Stimulated activated CD8-positive, alpha-beta memory T cell treated with anti-CD3 and anti-CD28 coated beads, Interleukin-4, amount 100 ng/mL, for 1 hour (primary cell): ENCODE results near the gene NTRK2.

Experiments used
- DNase-seq, 2 donors: peaks; one replicate each; pipeline ENCODE4 v3.0.0-alpha.2; 2020; ENCODE audit warnings: low read depth in 2 of 2, low spot score in 1 of 2

NTRK2 gene

DNA sequence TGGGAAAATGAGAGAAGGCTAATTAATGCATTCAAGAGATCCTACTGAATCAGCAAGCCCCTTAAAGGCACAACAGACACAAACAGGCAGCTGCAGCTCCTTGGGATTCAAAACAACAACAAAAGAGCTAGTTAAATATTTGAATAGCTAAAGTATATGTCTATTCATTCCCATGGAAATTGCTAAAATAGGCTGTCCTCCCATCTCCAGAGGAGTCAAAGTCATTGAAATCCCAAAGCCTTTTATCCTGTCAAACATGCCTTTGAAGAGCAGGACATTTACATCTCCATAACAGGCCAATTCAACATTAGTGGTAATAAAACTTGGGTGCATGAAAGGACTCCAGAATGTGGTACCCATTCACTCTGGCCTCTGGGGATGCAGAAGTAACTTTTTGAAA lies 177.4 kb downstream of the NTRK2 start:
- DNase-seq, result no peak

DNA sequence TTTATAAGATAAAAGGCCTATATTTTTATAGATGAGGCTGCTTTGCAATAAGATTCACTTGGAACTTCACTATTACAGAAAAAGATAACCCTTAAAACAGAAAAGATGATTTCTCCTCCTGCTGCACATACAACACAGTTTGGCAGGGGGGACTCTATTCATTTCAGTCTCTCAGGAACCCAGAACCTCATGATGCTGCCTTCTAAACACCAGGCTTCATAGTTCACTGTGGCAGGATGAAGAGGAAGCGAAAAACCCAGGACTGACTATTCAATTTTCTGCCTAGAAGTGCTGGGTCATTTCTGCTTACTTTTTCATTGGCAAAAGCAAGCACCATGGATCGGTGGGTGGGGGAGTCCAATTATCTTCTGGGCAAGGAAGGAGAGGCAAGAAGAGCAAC lies 179.5 kb downstream of the NTRK2 start:
- no peak for DNase-seq

DNA sequence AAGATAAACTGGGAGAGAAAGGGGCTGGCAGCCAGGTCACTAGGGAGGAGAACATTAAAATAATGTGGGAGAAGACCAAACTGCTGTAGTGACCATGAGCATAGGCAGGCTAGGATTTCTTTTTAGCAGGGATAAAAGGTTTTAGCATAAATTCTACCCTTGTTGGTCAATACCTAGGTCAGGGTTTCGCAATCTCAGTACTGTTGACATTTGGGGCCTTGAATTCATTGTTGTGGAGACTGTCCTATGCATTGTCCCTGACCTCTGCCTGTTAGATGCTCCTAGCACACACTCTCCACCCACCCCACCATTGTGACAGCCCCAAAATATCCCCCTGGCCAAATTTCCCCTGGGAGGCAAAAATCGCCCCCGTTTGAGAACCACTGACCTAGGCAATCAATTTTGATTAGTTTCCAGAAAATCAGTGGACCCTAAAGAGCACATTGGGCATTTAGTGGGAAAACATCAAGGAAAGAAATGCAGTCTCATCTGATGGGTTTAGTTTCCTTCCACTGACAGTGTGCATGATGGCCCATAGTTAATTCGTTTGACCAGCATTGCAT lies 181.4 kb downstream of the NTRK2 start:
- no peak for DNase-seq

DNA sequence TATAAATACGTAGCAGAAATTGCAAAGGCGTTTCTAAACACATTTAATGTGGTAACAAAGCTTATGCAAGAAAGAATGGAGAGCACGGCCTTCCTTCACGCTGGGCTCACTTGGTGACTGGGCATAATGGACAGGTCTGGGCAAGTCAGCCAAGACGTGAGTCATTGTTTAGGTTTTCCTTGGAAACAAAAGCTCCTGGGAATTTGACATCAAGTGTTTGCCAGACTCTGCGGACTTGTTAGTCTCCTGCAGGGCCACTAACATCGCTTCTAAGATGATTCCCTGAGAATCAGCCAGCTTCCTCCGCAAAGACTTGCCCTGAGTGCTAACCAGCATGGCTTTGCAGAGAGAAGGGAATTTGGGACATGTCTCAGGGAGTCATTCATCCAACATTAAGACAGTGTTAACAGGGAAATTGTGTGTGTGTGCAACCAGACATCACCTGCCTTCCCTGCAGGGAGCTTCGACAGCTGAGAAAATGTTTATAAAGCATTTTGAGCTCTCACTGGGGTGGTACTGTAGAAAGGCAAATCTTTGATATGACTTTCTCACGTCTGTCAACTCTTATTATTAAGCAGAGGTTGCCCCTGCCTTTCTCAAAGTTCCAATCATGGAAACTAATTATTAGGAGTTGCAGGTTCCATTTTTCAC lies 182.5 kb downstream of the NTRK2 start:
- DNase-seq, result no peak

DNA sequence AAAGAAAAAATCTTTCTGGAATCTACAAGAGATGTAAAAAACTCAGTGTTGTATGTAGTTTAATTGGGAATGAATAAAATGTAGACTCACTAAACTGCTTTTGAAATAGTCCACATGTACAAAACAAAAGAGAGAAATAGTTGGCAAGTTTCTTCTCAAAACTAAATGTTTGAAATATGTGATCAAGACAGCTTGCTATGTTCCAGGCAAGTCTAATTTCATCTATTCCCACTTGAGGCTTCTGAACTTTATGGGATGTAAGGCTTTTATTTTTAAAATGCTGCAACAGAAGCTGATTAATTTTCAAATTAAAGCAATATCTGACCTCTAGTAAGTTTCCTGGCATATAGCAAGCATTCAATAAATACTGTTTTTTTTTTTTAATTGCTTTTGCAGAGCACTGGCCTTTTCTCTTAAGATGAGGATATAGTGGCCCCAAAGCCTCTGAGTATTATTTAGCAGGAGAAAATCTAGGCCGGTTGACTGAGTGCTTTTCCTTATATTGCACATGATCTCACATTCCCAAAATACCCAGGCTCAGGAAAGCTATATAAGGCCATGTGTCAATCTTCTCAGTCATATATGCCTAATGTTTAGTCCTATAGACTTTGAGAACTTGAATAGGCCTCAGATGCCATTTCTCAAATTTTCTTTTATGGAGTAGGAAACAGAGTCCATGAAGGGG lies 183.2 kb downstream of the NTRK2 start:
- no peak for DNase-seq

DNA sequence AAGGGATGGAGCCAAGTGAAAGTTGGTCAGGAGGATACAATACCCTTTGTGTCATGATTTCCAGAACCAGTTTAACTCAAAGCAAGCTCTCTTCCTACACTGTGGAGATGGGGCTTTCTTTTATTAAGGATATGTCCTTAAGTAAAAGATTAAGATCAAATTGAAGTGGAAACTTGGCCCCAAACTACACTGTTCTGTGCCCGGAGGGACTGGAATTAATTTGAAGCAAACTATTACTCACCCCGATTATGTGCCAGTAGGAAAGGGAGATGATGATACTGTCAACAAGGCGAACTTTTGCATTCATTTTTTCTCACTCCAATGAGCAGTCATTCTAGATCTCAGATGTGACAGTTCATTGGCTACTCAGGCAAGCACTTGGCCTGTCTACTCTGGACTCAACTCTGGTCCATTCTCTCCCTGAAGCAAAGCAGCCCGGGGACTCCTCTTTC lies 186.7 kb downstream of the NTRK2 start:
- DNase-seq, result no peak

DNA sequence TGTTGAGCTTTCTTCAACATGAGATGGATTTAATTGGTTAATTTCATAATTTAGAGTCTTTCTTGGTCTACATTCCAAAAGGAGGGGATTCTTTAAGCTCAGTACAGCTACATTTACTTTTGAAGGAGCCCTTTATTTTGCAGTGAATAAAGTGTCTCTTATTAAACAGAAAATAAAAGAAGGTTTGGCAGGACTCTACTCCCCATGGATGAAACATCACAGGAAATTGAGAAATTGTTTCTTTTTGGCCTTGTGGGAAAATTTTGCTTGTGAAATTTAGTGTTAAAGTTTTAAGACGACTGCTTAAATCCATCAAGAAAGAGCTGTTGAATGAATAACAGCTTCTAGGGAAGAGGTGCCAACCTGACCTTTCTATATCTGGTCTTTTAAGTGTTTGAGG lies 187.7 kb downstream of the NTRK2 start:
- no peak for DNase-seq

DNA sequence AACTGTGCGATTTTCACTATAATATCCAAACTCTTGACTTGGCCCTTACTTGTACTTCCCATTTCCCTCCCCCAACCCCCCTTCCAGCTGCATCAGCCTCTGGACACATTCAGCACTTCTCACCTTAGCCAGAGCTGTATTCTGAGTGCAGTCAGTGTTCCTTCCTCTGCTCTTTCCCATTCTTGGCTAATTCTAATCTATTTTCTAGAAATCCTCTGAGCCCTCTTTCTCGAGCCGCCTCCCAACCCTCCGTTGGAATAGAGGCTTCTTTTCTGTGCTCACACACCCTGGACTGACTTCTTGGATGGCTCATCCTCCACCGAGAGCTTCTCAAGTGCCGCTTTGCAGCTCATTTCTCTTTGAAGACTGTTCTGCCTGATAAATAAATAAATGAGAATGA lies 188.8 kb downstream of the NTRK2 start:
- DNase-seq, result no peak

DNA sequence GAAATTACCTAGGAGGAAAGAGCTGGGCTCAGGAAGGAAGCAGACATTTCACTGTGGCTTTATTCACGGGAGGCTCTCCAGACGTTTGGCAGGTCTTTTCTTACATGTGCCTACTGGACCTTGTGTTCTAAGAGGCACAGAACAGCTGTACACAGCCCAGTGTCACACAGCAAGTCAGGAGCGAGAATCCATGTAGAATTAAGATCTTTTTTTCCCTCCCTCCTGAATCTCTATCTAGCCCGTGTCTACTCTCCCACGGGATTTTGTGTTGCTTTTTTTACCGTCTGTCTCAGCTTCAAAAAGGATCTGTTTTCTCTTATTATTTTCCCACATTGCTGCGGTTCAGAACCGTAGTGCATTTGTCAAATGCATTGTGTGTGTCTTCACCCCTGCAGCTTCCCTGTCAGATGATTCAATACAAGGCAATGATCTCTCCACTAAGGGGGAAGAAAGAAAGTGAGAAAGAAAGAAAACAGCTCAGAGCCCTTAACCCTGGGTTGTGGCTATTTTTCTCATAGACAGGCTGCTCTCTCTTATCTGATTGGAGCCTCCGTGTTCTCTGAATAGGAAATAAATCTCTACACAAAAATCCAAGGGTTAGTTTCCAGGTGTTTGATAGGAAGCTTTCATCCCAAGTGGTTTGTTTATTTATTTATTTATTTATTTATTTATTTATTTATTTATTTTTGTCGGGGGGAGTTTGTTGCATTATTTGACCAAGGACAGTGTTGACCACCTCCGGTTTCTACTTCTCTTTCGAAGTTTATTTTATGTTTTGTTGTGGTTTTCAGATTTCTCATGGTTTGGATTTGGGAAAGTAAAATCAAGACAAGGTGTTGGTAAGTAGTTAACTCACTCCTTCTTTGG lies 191.0 kb downstream of the NTRK2 start:
- no peak for DNase-seq

DNA sequence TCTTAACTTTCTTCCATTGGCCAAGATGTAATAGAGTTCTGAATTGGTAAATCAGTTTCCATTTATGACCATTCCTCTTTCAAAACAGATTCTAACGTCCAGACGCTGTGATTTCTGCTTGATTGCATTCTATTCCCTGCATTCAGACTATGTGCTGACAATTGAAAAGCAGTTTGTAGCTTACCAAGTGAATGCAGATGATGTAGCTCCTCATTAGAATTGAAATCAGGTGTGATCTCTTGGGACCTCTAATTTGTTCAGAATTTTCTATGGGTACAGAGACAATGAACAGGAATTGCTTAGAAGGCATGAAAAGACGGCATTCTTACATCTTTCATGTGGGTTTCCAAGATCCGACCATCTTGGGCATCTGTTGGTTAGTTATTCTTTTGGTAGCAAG lies 191.9 kb downstream of the NTRK2 start:
- DNase-seq, result no peak

DNA sequence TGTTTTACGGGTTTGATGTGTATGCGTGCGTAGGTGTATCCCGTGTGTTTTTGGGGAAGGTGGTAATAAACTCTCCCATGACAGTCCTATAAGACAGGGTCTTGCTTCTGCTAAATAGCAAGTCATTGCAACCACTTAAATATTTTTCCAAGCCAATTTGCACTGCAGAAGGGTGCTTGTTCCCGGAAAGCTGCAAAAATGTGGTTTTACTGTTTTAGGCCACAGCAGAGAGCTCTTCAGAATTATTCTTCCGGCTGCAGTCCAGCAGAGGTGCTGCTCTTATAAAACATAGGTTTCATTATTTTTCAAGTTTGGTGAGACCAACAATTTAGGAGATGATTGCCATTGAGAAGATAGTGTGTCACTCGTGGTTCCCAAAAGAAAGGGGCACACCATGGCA lies 192.8 kb downstream of the NTRK2 start:
- no peak for DNase-seq

DNA sequence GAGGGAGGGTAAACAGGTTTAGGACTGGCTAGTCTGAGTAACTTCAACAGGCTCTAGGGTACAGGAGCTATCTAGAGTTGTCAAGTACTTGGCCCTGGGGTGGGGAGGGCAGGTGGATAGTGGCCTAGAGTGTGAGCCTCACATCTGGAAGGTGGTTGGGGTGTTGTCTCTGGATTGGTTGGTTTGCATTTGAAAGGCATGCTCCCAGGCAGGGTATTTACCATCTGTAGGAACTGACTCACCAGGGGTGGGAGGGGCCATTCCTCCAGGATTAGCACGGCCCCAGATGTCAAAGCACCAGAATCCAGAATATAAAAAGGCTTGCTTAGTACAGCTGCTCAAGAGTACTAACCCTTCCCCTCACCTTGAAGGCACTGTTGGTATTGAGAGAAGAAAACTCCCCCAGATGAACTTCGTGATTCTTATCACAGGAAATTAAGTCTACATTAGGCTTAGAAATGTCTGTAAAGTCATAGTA lies 193.3 kb downstream of the NTRK2 start:
- no peak for DNase-seq

DNA sequence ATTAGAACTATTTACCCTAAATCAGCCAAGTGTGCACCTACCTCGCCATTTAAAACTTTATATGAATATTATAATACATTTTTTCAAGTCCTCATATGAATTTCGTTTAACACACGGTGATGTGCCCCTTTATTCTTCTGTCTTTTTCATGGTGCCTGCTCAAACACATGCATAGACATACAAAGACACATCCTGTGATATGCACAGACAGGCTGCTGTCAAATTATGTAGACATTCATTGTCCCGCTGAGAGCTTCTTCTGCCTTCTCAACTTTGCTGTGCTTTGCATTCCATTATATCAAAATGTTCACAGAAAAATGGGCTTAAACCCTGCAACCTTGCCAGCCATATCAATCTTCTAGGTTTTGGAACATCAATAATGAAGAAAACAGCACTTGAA lies 193.8 kb downstream of the NTRK2 start:
- DNase-seq, result no peak

DNA sequence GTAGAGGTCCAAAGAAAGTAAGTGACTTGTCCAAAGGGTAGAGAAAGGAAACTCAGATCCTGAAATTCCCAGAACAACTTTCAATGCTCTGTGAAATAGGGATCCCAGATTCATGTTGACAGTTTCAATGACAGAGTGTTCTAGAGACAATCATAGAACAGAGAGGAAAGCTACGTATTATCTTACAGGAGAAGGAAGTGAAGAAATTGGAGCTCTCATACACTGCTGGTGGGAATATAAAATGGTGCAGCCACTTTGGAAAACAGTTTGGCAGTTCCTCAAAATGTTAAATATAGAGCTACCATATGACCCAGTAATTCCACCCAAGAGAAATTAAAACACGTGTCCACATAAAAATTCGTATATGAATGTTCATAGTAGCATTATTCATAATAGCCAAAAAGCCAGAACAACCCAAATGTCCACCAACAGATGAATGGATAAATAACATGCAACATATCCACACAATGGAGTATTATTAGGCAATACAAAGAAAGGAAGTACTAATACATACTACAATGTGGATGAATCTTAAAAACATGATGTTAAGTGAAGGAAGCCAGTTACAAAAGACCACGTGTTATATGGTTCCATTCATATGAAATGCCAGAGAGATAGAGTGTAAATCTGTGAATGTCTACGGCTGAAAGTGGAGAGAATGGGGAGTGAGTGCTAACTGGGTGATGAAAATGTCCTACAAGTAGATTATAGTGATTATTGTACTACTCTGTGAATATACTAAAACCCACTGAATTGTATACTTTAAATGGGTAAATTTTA lies 197.1 kb downstream of the NTRK2 start:
- DNase-seq, result no peak

DNA sequence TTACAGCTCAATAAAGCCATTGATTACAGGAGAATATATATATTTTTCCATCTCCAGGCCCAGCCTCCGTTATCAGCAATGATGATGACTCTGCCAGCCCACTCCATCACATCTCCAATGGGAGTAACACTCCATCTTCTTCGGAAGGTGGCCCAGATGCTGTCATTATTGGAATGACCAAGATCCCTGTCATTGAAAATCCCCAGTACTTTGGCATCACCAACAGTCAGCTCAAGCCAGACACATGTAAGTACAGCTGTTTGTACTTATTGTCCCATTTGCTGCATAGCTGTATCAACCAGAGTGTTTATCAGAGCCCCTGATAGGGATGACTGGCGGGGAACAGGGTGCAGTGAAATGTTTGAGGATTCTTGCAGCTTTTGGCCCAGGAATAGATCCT lies 197.7 kb downstream of the NTRK2 start:
- no peak for DNase-seq

DNA sequence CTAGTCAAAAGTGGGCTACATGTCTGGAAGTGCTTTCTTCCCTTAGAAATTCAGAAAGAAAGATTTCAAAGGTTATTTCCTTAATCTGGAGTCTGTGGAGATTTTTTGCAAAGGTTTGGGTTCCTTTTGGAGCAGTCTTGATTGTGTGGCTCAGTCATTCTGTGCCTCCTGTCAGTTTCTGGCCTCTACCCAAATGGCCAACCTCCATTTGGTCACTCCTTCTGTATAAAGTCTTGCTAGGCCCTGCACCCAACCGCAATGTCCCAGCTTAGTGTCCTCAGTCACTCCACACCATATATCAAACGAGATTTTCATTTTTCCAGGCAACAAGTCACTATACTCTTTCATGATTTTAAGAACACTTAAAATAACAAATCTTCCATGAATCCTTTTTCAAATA lies 199.6 kb downstream of the NTRK2 start:
- no peak for DNase-seq

DNA sequence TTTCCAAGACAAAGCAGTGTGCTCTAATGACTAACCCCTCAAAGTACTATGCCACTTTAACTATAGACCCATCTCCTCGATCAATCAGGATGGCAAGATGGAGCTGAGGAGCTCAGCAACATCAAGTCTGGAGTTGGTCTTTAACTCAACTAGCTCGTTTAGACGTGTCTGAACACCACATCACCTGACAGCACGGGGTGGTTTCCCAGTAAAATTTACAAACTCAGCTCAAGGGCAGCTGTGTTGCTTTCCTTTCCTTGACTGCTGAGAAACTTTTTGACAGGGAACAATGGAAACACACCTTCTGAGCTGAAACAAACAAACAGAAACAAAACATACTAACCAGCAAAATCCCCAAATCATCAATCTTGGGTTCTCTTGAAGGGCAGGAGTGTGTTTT lies 202.5 kb downstream of the NTRK2 start:
- DNase-seq, result no peak

DNA sequence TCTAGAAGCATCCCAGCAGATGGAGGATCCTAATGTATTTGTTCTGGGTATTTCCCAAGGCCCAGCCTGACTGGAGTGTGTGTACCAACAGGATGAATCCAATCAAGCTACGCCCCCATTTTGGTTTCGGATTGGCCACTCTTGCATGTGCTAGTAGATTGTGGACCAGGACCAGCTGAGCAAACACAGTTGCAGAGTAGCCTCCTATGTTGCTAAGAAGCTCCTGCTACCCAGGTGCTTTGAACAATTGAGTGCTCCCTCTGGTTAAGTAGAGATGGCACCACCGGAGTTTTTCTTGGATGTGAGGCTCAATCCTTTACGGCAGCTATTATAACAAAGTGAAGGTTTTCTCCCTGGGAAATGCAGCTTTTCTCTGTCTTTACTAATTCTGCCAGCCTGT lies 204.5 kb downstream of the NTRK2 start:
- DNase-seq, result no peak

DNA sequence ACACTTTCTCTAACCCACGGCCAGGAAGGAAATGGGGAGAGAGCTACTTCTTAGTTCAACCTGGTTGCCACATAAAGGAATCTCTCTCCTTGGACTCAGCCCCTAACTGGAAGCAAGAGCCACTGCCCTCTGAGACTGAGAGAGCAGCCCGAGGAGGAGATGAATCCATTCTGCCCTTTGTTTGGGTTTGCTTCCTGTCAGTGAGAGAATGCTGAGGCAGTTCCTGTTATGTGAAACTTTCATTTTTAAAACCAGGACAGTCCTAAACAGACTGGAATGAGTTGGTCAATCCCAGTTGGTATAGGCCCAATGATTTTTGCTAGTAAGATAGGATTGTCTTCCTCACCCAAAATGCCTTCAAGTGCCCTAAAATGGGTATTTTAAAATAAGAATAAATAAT lies 205.1 kb downstream of the NTRK2 start:
- DNase-seq, result no peak

DNA sequence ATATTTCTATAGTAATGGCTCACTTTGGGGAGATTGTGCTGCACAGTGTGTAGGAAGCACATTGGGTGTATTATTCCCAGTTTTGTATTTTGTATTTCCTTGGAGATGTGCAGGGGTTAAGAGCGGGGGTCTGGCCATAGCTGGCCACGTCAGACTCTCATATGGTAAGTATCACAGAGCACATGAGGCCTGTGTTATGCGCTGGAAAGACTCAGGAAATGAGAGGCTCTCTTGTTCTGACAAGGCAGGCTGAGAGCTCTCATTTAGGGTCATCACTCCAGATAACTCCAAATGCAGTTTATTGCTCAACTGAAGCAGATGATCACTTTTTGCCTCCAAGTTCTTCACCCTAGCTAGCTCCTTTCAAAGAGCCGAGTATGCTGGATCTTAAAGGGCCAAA lies 205.7 kb downstream of the NTRK2 start:
- DNase-seq, result no peak

DNA sequence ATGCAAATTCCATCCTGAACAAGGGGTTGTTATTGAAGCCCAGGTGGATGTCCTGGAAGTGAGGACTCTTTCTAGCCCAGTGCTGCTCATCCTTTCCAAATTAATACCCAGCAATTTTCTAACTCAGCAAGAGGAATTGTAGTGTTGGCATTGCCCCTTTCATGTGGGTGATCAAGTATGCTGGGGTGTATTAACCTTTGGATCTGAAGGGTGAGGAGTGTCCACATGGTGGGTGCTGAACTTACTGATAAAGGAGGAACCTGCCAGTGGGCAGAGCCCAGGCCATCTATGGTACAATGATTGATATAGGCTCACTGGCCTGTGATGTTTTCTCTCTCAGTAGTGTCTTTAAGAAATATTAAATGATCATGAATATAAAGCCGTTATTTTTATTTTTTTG lies 210.1 kb downstream of the NTRK2 start:
- DNase-seq, result no peak
